Neural cell (in vitro differentiated cells): Measurements from ENCODE around the gene PRKAA2. TPM values are rescaled to one million over a fixed set of nuclear protein-coding genes. Genes with fewer than 3 reads are reported as not detected.

Experiments used
- H2AFZ ChIP-seq: fragments of 200-600, 300-800 bp; sonication (generic), shearing (Covaris generic); 2 replicates; pipeline ENCODE4 v1.6.0; 2014; ENCODE audit warnings: low read depth, mild to moderate bottlenecking, antibody characterized with exemption, low read length, moderate library complexity
- H3F3A ChIP-seq: fragments of 200-600 bp; shearing (Covaris generic); 2 replicates; pipeline ENCODE4 v1.6.1; 2016; ENCODE audit warnings: mild to moderate bottlenecking, moderate library complexity, mixed read lengths, antibody characterized with exemption, low read length; ENCODE audit not compliant: insufficient read depth, poor library complexity, severe bottlenecking
- H3K27ac ChIP-seq: fragments of 200-600, 300-800 bp; sonication (generic), shearing (Covaris generic); 2 replicates; pipeline ENCODE4 v1.5.1; 2014; ENCODE audit warnings: mild to moderate bottlenecking, low read length, moderate library complexity
- H3K27me3 ChIP-seq: fragments of 300-800, 200-600 bp; sonication (generic), shearing (Covaris generic); 2 replicates; pipeline ENCODE4 v1.6.0; 2014; ENCODE audit warnings: mild to moderate bottlenecking, low read depth, low read length, moderate library complexity; ENCODE audit not compliant: insufficient read depth
- H3K36me3 ChIP-seq: fragments of 300-800, 200-600 bp; sonication (generic), shearing (Covaris generic); 2 replicates; pipeline ENCODE4 v1.5.1; 2014; ENCODE audit warnings: mild to moderate bottlenecking, antibody characterized with exemption, low read length, moderate library complexity; ENCODE audit not compliant: insufficient read depth
- H3K4me2 ChIP-seq: fragments of 300-800, 200-600 bp; sonication (generic), shearing (Covaris generic); 2 replicates; pipeline ENCODE4 v1.6.0; 2014; ENCODE audit warnings: mild to moderate bottlenecking, low read length
- H3K4me3 ChIP-seq: fragments of 300-800, 200-600 bp; sonication (generic), shearing (Covaris generic); 2 replicates; pipeline ENCODE4 v1.5.1; 2014; ENCODE audit warnings: mild to moderate bottlenecking, low read length, moderate library complexity
- H3K79me2 ChIP-seq: fragments of 200-600 bp; shearing (Covaris generic); replicated peaks from 2 replicates; pipeline ENCODE4 v1.6.0; 2014; ENCODE audit warnings: mild to moderate bottlenecking, low read length, moderate library complexity; ENCODE audit not compliant: insufficient read depth
- H3K9ac ChIP-seq: fragments of 300-800, 200-600 bp; sonication (generic), shearing (Covaris generic); 2 replicates; pipeline ENCODE4 v1.6.1; 2016; ENCODE audit warnings: mild to moderate bottlenecking, low read length, mixed read lengths
- H3K9me2 ChIP-seq: fragments of 200-600 bp; shearing (Covaris generic); 2 replicates; pipeline ENCODE4 v1.6.1; 2016; ENCODE audit warnings: mild to moderate bottlenecking, low read length, mixed read lengths; ENCODE audit not compliant: insufficient read depth
- H3K9me3 ChIP-seq: fragments of 200-600, 300-800 bp; sonication (generic), shearing (Covaris generic); 2 replicates; pipeline ENCODE4 v1.6.1; 2016; ENCODE audit warnings: mild to moderate bottlenecking, mixed run types, low read length, moderate library complexity, mixed read lengths
- H4K20me1 ChIP-seq: fragments of 200-600 bp; shearing (Covaris generic); 2 replicates; pipeline ENCODE4 v1.6.1; 2016; ENCODE audit warnings: mild to moderate bottlenecking, mixed run types; ENCODE audit not compliant: insufficient read depth
- EP300 ChIP-seq: fragments of 450-650 bp; conservative IDR thresholded peaks from 2 replicates; pipeline ENCODE4 v1.6.1; 2014; ENCODE audit warnings: antibody characterized with exemption, mild to moderate bottlenecking, moderate library complexity; ENCODE audit not compliant: poor library complexity, severe bottlenecking
- EZH2 ChIP-seq: fragments of 200-600, 300-800 bp; shearing (Covaris generic), sonication (generic); IDR thresholded peaks from 2 replicates; pipeline ENCODE4 v1.6.1; 2014; ENCODE audit warnings: antibody characterized with exemption, low read length, borderline replicate concordance, mild to moderate bottlenecking; ENCODE audit not compliant: insufficient read depth, poor library complexity, severe bottlenecking
- MXI1 ChIP-seq: fragments of 450-650 bp; conservative IDR thresholded peaks from 2 replicates; pipeline ENCODE4 v1.6.1; 2014; ENCODE audit warnings: antibody characterized with exemption, mild to moderate bottlenecking; ENCODE audit not compliant: poor library complexity, severe bottlenecking
- POLR2AphosphoS5 ChIP-seq: IDR thresholded peaks from 2 replicates; pipeline ENCODE4 v1.6.1; 2012
- RAD21 ChIP-seq: fragments of 450-650 bp; conservative IDR thresholded peaks from 2 replicates; pipeline ENCODE4 v1.6.1; 2014; ENCODE audit warnings: antibody characterized with exemption, mild to moderate bottlenecking, moderate library complexity
- SMC3 ChIP-seq: fragments of 450-650 bp; conservative IDR thresholded peaks from 2 replicates; pipeline ENCODE4 v1.6.1; 2014; ENCODE audit warnings: antibody characterized with exemption, mild to moderate bottlenecking, moderate library complexity; ENCODE audit not compliant: poor library complexity
- TAF1 ChIP-seq: IDR thresholded peaks from 2 replicates; pipeline ENCODE4 v1.6.1; 2012; ENCODE audit warnings: low read depth
- polyA plus RNA-seq: library from polyadenylated mRNA; depleted of rRNA; stranded (reverse); fragments of >200 nt; gene quantifications from 2 replicates; pipeline ENCODE4 v1.2.3, GENCODE V29; 2014
- TF ChIP-seq, protein P1 (sequence below): fragments of 450-650 bp; IDR thresholded peaks from 2 replicates; pipeline ENCODE4 v1.5.1; 2014; ENCODE audit warnings: antibody characterized with exemption, mild to moderate bottlenecking, moderate library complexity; ENCODE audit not compliant: poor library complexity, severe bottlenecking
- TF ChIP-seq, protein P2 (sequence below): IDR thresholded peaks from 2 replicates; pipeline ENCODE4 v1.6.1; 2012; ENCODE audit warnings: borderline replicate concordance

The PRKAA2 gene
- polyA plus RNA-seq, 1 donor from 2014 or later = 20.0 TPM

DNA sequence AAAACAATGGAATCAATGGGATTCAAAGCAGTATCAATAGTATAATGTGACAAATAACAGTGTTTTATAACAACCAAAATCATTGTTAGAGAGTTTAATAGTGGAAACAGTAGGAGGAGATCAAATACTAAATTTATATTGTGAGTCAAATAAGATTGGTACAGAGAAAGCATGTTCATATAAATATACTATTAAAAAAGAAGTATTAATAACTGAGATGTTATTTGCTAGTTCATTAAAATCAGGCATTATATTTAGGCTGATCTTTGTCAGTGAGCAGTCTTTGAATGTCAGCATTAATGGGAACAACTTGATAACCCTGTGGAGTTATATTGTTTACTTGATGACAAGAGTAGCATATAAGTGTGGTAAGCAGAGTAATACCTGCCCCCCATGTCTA lies 30.6 kb downstream of the PRKAA2 start:
- Histone ChIP-seq H3K4me2 (no peak overlapping the region), H3K36me3 (no peaks in the 10 kb centered on the region), H3K9me2 (no peaks in the 10 kb centered on the region), H3K4me3 (no peak overlapping the region), H3K79me2 (no peaks in the 10 kb centered on the region), H4K20me1 (no peaks in the 10 kb centered on the region), H3K27me3 (no peaks in the 10 kb centered on the region), H3K27ac (no peak overlapping the region), H3K9ac (no peak overlapping the region), H3K9me3 (no peaks in the 10 kb centered on the region), H3F3A (no peaks in the 10 kb centered on the region), H2AFZ (no peak overlapping the region)
- TF ChIP-seq MXI1 = no peak
- TF ChIP-seq, protein P1, sequence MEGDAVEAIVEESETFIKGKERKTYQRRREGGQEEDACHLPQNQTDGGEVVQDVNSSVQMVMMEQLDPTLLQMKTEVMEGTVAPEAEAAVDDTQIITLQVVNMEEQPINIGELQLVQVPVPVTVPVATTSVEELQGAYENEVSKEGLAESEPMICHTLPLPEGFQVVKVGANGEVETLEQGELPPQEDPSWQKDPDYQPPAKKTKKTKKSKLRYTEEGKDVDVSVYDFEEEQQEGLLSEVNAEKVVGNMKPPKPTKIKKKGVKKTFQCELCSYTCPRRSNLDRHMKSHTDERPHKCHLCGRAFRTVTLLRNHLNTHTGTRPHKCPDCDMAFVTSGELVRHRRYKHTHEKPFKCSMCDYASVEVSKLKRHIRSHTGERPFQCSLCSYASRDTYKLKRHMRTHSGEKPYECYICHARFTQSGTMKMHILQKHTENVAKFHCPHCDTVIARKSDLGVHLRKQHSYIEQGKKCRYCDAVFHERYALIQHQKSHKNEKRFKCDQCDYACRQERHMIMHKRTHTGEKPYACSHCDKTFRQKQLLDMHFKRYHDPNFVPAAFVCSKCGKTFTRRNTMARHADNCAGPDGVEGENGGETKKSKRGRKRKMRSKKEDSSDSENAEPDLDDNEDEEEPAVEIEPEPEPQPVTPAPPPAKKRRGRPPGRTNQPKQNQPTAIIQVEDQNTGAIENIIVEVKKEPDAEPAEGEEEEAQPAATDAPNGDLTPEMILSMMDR = no peak
- TF ChIP-seq SMC3 = no peak
- no peak for TF ChIP-seq POLR2AphosphoS5
- TF ChIP-seq EZH2 = no peak

DNA sequence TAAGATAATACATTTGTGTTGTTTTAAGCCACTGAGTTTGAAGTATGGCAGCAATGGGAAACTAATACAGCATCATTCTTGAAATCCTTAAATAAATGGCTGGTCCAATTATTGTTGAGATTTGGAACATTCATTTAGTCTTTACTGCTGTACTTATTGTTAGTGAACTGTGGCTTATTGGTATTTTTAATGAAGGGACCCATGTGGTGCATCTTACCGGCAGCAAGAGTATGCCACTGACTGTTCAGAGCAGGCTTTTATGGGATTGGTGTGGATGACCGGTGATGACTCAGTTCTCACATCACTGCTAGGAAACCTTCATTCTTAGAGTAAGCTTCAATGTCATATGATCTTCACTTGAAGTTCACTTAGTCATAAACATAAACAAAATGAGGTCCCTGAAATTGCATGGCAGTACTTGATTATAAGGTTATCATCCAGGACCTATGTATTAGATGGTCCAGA lies 31.5 kb downstream of the PRKAA2 start:
- no peak overlapping the region for H3K9ac ChIP-seq
- no peak overlapping the region for H2AFZ ChIP-seq
- no peak overlapping the region for H3K4me3 ChIP-seq
- H3K9me2 ChIP-seq = no peaks in the 10 kb centered on the region
- no peaks in the 10 kb centered on the region for H3K36me3 ChIP-seq
- H4K20me1 ChIP-seq = no peaks in the 10 kb centered on the region
- no peaks in the 10 kb centered on the region for H3F3A ChIP-seq
- no peak for TF ChIP-seq POLR2AphosphoS5
- no peak for TF ChIP-seq EP300
- no peak for TF ChIP-seq EZH2
- no peak for TF ChIP-seq MXI1
- TF ChIP-seq SMC3 = no peak
- TF ChIP-seq TAF1 = no peak
- no peak for TF ChIP-seq RAD21
- TF ChIP-seq, protein P2, sequence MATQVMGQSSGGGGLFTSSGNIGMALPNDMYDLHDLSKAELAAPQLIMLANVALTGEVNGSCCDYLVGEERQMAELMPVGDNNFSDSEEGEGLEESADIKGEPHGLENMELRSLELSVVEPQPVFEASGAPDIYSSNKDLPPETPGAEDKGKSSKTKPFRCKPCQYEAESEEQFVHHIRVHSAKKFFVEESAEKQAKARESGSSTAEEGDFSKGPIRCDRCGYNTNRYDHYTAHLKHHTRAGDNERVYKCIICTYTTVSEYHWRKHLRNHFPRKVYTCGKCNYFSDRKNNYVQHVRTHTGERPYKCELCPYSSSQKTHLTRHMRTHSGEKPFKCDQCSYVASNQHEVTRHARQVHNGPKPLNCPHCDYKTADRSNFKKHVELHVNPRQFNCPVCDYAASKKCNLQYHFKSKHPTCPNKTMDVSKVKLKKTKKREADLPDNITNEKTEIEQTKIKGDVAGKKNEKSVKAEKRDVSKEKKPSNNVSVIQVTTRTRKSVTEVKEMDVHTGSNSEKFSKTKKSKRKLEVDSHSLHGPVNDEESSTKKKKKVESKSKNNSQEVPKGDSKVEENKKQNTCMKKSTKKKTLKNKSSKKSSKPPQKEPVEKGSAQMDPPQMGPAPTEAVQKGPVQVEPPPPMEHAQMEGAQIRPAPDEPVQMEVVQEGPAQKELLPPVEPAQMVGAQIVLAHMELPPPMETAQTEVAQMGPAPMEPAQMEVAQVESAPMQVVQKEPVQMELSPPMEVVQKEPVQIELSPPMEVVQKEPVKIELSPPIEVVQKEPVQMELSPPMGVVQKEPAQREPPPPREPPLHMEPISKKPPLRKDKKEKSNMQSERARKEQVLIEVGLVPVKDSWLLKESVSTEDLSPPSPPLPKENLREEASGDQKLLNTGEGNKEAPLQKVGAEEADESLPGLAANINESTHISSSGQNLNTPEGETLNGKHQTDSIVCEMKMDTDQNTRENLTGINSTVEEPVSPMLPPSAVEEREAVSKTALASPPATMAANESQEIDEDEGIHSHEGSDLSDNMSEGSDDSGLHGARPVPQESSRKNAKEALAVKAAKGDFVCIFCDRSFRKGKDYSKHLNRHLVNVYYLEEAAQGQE = no peak
- TF ChIP-seq, protein P1 = no peak
- H3K4me2 ChIP-seq = no peak overlapping the region
- H3K27me3 ChIP-seq = no peaks in the 10 kb centered on the region
- H3K79me2 ChIP-seq = no peaks in the 10 kb centered on the region
- H3K9me3 ChIP-seq = no peaks in the 10 kb centered on the region
- no peak overlapping the region for H3K27ac ChIP-seq
